T-helper 2 cell treated with Interferon-gamma antibody and Interleukin-4, amounts not matched to agents 5 μg/mL and 100 μg/mL, for 36 hours (primary cell): ENCODE measurements around the gene MIEF1.

Experiments used
- DNase-seq: peaks from one replicate; pipeline ENCODE4 v3.0.0; 2021; ENCODE audit warnings: low spot score
- H3K27ac Mint-ChIP-seq: one replicate; pipeline ENCODE4 v1.8.0; 2021; ENCODE audit warnings: mild to moderate bottlenecking, mixed read lengths
- H3K27me3 Mint-ChIP-seq: one replicate; pipeline ENCODE4 v1.8.0; 2021; ENCODE audit warnings: low read depth, mixed read lengths
- H3K36me3 Mint-ChIP-seq: one replicate; pipeline ENCODE4 v1.8.0; 2021; ENCODE audit warnings: low read depth, mixed read lengths
- H3K4me1 Mint-ChIP-seq: one replicate; pipeline ENCODE4 v1.8.0; 2021; ENCODE audit warnings: low read depth, mixed read lengths
- H3K4me3 Mint-ChIP-seq: one replicate; pipeline ENCODE4 v1.8.0; 2022; ENCODE audit warnings: mild to moderate bottlenecking, moderate library complexity, mixed read lengths
- H3K9me3 Mint-ChIP-seq: one replicate; pipeline ENCODE4 v1.8.0; 2021; ENCODE audit warnings: mixed read lengths

The MIEF1 gene

GRCh38 chr22:39528681-39529486 lies 26.8 kb downstream of the MIEF1 start:
- peak; percentile 86 for DNase-seq
- Mint-ChIP-seq H3K4me1 (peaks cover 51% of the 10 kb centered on the region), H3K4me3 (peak overlapping the region; percentile 77), H3K27ac (peak overlapping the region; percentile 42), H3K9me3 (no peaks in the 10 kb centered on the region), H3K36me3 (peaks cover 57% of the 10 kb centered on the region), H3K27me3 (no peaks in the 10 kb centered on the region)

- no peaks in the 10 kb centered on the region for H3K27me3 Mint-ChIP-seq
- H3K27ac Mint-ChIP-seq = peak overlapping the region; percentile 42
- H3K36me3 Mint-ChIP-seq = peaks cover 52% of the 10 kb centered on the region
- H3K9me3 Mint-ChIP-seq = no peaks in the 10 kb centered on the region
- H3K4me1 Mint-ChIP-seq = peaks cover 54% of the 10 kb centered on the region
- H3K4me3 Mint-ChIP-seq = peak overlapping the region; percentile 77
- DNase-seq = no peak
These were observed 27.4 kb downstream of the MIEF1 start for GRCh38 chr22:39529487-39529851.

GRCh38 chr22:39530116-39530515 lies 28.0 kb downstream of the MIEF1 start:
- no peaks in the 10 kb centered on the region for H3K9me3 Mint-ChIP-seq
- H3K27me3 Mint-ChIP-seq = no peaks in the 10 kb centered on the region
- peaks cover 49% of the 10 kb centered on the region for H3K4me1 Mint-ChIP-seq
- no peak for DNase-seq
- H3K27ac Mint-ChIP-seq = peak overlapping the region; percentile 31
- peaks cover 46% of the 10 kb centered on the region for H3K36me3 Mint-ChIP-seq
- H3K4me3 Mint-ChIP-seq = peak overlapping the region; percentile 77

GRCh38 chr22:39530692-39531331 lies 28.7 kb downstream of the MIEF1 start:
- Mint-ChIP-seq H3K4me3 (peak overlapping the region; percentile 93), H3K4me1 (peaks cover 44% of the 10 kb centered on the region), H3K9me3 (no peaks in the 10 kb centered on the region), H3K36me3 (peaks cover 41% of the 10 kb centered on the region), H3K27me3 (no peaks in the 10 kb centered on the region), H3K27ac (peak overlapping the region; percentile 59)
- no peak for DNase-seq

GRCh38 chr22:39532215-39533073 lies 30.4 kb downstream of the MIEF1 start, which contains the start of gene RPS19BP1:
Gene RPS19BP1 (minus strand): TSS chr22:39532748. CDS start chr22:39532738, 10 bp downstream.
- DNase-seq = peak; percentile 100
- Mint-ChIP-seq H3K27me3 (no peaks in the 10 kb centered on the region), H3K27ac (peak within 1 kb of the TSS; percentile 90), H3K9me3 (no peaks in the 10 kb centered on the region), H3K36me3 (peaks cover 38% of the 10 kb centered on the region), H3K4me3 (peak within 1 kb of the TSS; percentile 93), H3K4me1 (peaks cover 36% of the 10 kb centered on the region)

- no peak overlapping the region for H3K4me3 Mint-ChIP-seq
- H3K27ac Mint-ChIP-seq = peak overlapping the region; percentile 31
- H3K4me1 Mint-ChIP-seq = peaks cover 29% of the 10 kb centered on the region
- no peak for DNase-seq
- peaks cover 29% of the 10 kb centered on the region for H3K36me3 Mint-ChIP-seq
- no peaks in the 10 kb centered on the region for H3K9me3 Mint-ChIP-seq
- no peaks in the 10 kb centered on the region for H3K27me3 Mint-ChIP-seq
These were observed 32.0 kb downstream of the MIEF1 start for GRCh38 chr22:39534092-39534506.

- Mint-ChIP-seq H3K27ac (peak overlapping the region; percentile 31), H3K36me3 (peaks cover 22% of the 10 kb centered on the region), H3K27me3 (no peaks in the 10 kb centered on the region), H3K4me1 (peaks cover 23% of the 10 kb centered on the region), H3K9me3 (no peaks in the 10 kb centered on the region), H3K4me3 (no peak overlapping the region)
- DNase-seq = peak; percentile 72
These were observed 32.7 kb downstream of the MIEF1 start for GRCh38 chr22:39534591-39535356.

- Mint-ChIP-seq H3K4me3 (no peak overlapping the region), H3K27me3 (no peaks in the 10 kb centered on the region), H3K27ac (no peak overlapping the region), H3K4me1 (peaks cover 19% of the 10 kb centered on the region), H3K36me3 (peaks cover 17% of the 10 kb centered on the region), H3K9me3 (no peaks in the 10 kb centered on the region)
- no peak for DNase-seq
These were observed 33.3 kb downstream of the MIEF1 start for GRCh38 chr22:39535357-39535725.

- Mint-ChIP-seq H3K27ac (no peak overlapping the region), H3K4me3 (no peak overlapping the region), H3K36me3 (peaks cover 11% of the 10 kb centered on the region), H3K4me1 (peaks cover 14% of the 10 kb centered on the region), H3K27me3 (no peaks in the 10 kb centered on the region), H3K9me3 (no peaks in the 10 kb centered on the region)
- DNase-seq = no peak
These were observed 33.9 kb downstream of the MIEF1 start for GRCh38 chr22:39535831-39536449.

GRCh38 chr22:39536711-39537110 lies 34.6 kb downstream of the MIEF1 start:
- no peaks in the 10 kb centered on the region for H3K27me3 Mint-ChIP-seq
- no peak overlapping the region for H3K4me3 Mint-ChIP-seq
- peaks cover 9% of the 10 kb centered on the region for H3K4me1 Mint-ChIP-seq
- no peak overlapping the region for H3K27ac Mint-ChIP-seq
- H3K36me3 Mint-ChIP-seq = peaks cover 7% of the 10 kb centered on the region
- DNase-seq = no peak
- no peaks in the 10 kb centered on the region for H3K9me3 Mint-ChIP-seq

- H3K4me1 Mint-ChIP-seq = peaks cover 4% of the 10 kb centered on the region
- no peak for DNase-seq
- peaks cover 3% of the 10 kb centered on the region for H3K27me3 Mint-ChIP-seq
- H3K36me3 Mint-ChIP-seq = no peaks in the 10 kb centered on the region
- H3K4me3 Mint-ChIP-seq = no peak overlapping the region
- no peaks in the 10 kb centered on the region for H3K9me3 Mint-ChIP-seq
- H3K27ac Mint-ChIP-seq = no peak overlapping the region
These were observed 35.9 kb downstream of the MIEF1 start for GRCh38 chr22:39537975-39538374.

GRCh38 chr22:39543095-39543494 lies 41.0 kb downstream of the MIEF1 start:
- H3K27me3 Mint-ChIP-seq = peaks cover 34% of the 10 kb centered on the region
- no peaks in the 10 kb centered on the region for H3K36me3 Mint-ChIP-seq
- peaks cover 15% of the 10 kb centered on the region for H3K4me1 Mint-ChIP-seq
- no peak for DNase-seq
- H3K27ac Mint-ChIP-seq = no peak overlapping the region
- H3K9me3 Mint-ChIP-seq = no peaks in the 10 kb centered on the region
- H3K4me3 Mint-ChIP-seq = no peak overlapping the region
